Measurements from ENCODE around the gene PTPRN2. TPM values are rescaled to one million over a fixed set of nuclear protein-coding genes. Genes with fewer than 3 reads are reported as not detected.
"Not testable (repeated sequence)": the region's sequence is repeated elsewhere in the genome, so short reads cannot be mapped to it uniquely, and the experiment has no call there.

Gene PTPRN2
- total RNA-seq, 1 donor, result 0.09 TPM

GRCh38 chr7:158035343-158035742 lies 552.3 kb downstream of the PTPRN2 start:
- no peak for TF ChIP-seq CTCF (IDR thresholded peaks at IDR 0.05; ENCODE audit: insufficient read depth, low read length)
- no peak for DNase-seq (ENCODE audit: low read depth)
- no peak overlapping the region for H3K4me3 ChIP-seq (ENCODE audit: low read depth, low read length)

- no peak overlapping the region for H3K4me3 ChIP-seq (ENCODE audit: low read depth, low read length)
- DNase-seq (ENCODE audit: low read depth), result no peak
- no peak for TF ChIP-seq CTCF (IDR thresholded peaks at IDR 0.05; ENCODE audit: insufficient read depth, low read length)
These were observed 553.1 kb downstream of the PTPRN2 start for GRCh38 chr7:158034571-158034970.

- DNase-seq (ENCODE audit: low read depth), result not testable (repeated sequence)
These were observed 553.7 kb downstream of the PTPRN2 start for GRCh38 chr7:158033925-158034324.

GRCh38 chr7:158033196-158033595 lies 554.4 kb downstream of the PTPRN2 start:
- TF ChIP-seq CTCF (IDR thresholded peaks at IDR 0.05; ENCODE audit: insufficient read depth, low read length), result no peak
- no peak overlapping the region for H3K4me3 ChIP-seq (ENCODE audit: low read depth, low read length)
- DNase-seq (ENCODE audit: low read depth), result no peak

More at GRCh38 chr7:158033925-158034324, 553.7 kb downstream of the PTPRN2 start:
- H3K4me3 ChIP-seq (ENCODE audit: low read depth, low read length), result not testable (repeated sequence)

- no peak overlapping the region for H3K4me3 ChIP-seq (ENCODE audit: low read depth, low read length)
- TF ChIP-seq CTCF (IDR thresholded peaks at IDR 0.05; ENCODE audit: insufficient read depth, low read length), result no peak
- DNase-seq (ENCODE audit: low read depth), result no peak
These were observed 555.0 kb downstream of the PTPRN2 start for GRCh38 chr7:158032561-158033115.

GRCh38 chr7:158031867-158032308 lies 555.7 kb downstream of the PTPRN2 start:
- no peak for DNase-seq (ENCODE audit: low read depth)
- TF ChIP-seq CTCF (IDR thresholded peaks at IDR 0.05; ENCODE audit: insufficient read depth, low read length), result no peak
- no peak overlapping the region for H3K4me3 ChIP-seq (ENCODE audit: low read depth, low read length)

- no peak for DNase-seq (ENCODE audit: low read depth)
- H3K4me3 ChIP-seq (ENCODE audit: low read depth, low read length), result no peak overlapping the region
- no peak for TF ChIP-seq CTCF (IDR thresholded peaks at IDR 0.05; ENCODE audit: insufficient read depth, low read length)
These were observed 557.1 kb downstream of the PTPRN2 start for GRCh38 chr7:158030566-158030965.

Data from fibroblast of the aortic adventitia (primary cell).